ENCODE measurements around the gene PIBF1. TPM values are rescaled to one million over a fixed set of nuclear protein-coding genes. Genes with fewer than 3 reads are reported as not detected.
"Not testable (repeated sequence)": the region's sequence is repeated elsewhere in the genome, so short reads cannot be mapped to it uniquely, and the experiment has no call there.

Gene PIBF1
- total RNA-seq, 1 experiment from 2014 or later: 12.1 TPM

DNA sequence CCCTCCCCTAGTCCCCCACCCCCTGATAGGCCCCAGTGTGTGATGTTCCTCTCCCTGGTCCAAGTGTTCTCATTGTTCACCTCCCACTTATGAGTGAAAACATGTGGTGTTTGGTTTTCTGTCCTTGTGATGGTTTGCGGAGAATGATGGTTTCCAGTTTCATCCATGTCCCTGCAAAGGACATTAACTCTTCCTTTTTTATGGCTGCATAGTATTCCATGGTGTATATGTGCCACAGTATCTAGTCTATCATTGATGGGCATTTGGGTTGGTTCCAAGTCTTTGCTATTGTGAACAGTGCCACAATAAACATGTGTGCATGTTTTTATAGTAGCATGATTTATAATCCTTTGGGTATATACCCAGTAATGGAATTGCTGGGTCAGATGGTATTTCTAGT, 24.6 kb downstream of the PIBF1 start:
- DNase-seq (ENCODE audit: low read depth, low spot score); in situ Hi-C loops (cut with HindIII; ENCODE audit: low pct_unique_long_range_greater_than_20kb, low sequenced_read_pairs): not testable (repeated sequence)

- in situ Hi-C loops (cut with HindIII; ENCODE audit: low pct_unique_long_range_greater_than_20kb, low sequenced_read_pairs): no loop called here
- peak; percentile 43 for DNase-seq (ENCODE audit: low read depth, low spot score)
Measured at GRCh38 chr13:72808917-72809500, 27.1 kb downstream of the PIBF1 start.

GRCh38 chr13:72820156-72820897, 38.4 kb downstream of the PIBF1 start:
- DNase-seq (ENCODE audit: low read depth, low spot score): no peak
- in situ Hi-C loops (cut with HindIII; ENCODE audit: low pct_unique_long_range_greater_than_20kb, low sequenced_read_pairs): no loop called here

GRCh38 chr13:72820898-72821279, 39.0 kb downstream of the PIBF1 start:
- in situ Hi-C loops (cut with HindIII; ENCODE audit: low pct_unique_long_range_greater_than_20kb, low sequenced_read_pairs): no loop called here
- no peak for DNase-seq (ENCODE audit: low read depth, low spot score)

GRCh38 chr13:72823081-72823480, 41.1 kb downstream of the PIBF1 start:
- in situ Hi-C loops (cut with HindIII; ENCODE audit: low pct_unique_long_range_greater_than_20kb, low sequenced_read_pairs): no loop called here
- DNase-seq (ENCODE audit: low read depth, low spot score): no peak

DNA sequence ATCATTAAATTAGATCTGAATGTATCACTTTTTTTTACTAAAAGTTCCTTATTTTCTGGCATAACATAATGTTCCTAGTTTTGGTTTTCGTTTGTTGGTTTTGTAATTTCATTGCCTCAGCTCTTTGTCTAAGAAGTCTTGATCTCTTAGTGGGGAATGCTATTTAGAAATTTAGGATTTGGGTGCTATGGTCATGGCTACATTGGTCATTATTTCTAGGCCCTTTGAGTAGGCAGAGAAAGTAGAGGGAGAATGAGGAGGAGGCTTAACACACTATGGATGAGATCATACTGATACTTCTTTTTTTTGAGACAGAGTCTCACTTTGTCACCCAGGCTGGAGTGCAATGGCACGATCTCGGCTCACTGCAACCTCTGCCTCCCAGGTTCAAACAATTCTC, 41.8 kb downstream of the PIBF1 start:
- in situ Hi-C loops (cut with HindIII; ENCODE audit: low pct_unique_long_range_greater_than_20kb, low sequenced_read_pairs): no loop called here
- no peak for DNase-seq (ENCODE audit: low read depth, low spot score)

- in situ Hi-C loops (cut with HindIII; ENCODE audit: low pct_unique_long_range_greater_than_20kb, low sequenced_read_pairs): no loop called here
- no peak for DNase-seq (ENCODE audit: low read depth, low spot score)
Measured at GRCh38 chr13:72834601-72835000, 52.7 kb downstream of the PIBF1 start.

GRCh38 chr13:72839831-72840426, 58.0 kb downstream of the PIBF1 start:
- in situ Hi-C loops (cut with HindIII; ENCODE audit: low pct_unique_long_range_greater_than_20kb, low sequenced_read_pairs): no loop called here
- peak; percentile 73 for DNase-seq (ENCODE audit: low read depth, low spot score)

DNA sequence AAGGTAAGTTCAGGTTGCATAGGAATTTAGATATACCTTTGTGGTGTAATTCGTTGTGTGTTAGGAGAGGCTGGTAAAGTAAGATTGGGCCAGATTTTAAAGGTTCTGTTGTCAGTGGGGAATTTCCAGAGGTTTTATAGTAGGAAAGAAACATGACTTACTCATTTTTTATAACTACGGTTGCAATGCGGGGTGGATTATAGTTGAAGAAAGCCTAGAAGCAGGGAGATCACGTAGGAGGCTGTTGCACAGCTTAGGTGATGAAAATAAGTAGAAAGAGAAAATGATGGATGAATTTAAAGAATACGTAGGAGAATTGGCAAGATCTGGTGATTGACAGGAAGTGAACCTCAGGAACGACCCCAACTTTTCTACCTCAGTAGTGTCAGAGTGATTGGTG, 61.1 kb downstream of the PIBF1 start:
- no peak for DNase-seq (ENCODE audit: low read depth, low spot score)
- in situ Hi-C loops (cut with HindIII; ENCODE audit: low pct_unique_long_range_greater_than_20kb, low sequenced_read_pairs): no loop called here

DNA sequence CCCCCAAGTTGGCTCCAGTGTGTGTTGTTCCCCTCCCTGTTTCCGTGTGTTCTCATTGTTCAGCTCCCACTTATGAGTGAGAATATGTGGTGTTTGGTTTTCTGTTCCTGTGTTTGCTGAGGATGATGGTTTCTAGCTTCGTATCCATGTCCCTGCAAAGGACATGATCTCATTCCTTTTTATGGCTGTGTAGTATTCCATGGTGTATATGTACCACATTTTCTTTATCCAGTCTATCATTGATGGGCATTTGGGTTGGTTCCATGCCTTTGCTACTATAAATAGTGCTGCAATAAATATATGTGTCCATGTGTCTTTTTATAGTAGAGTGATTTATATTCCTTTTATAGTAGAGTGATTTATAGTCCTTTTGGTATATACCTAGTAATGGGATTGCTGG, 63.2 kb downstream of the PIBF1 start:
- DNase-seq (ENCODE audit: low read depth, low spot score); in situ Hi-C loops (cut with HindIII; ENCODE audit: low pct_unique_long_range_greater_than_20kb, low sequenced_read_pairs): not testable (repeated sequence)

DNA sequence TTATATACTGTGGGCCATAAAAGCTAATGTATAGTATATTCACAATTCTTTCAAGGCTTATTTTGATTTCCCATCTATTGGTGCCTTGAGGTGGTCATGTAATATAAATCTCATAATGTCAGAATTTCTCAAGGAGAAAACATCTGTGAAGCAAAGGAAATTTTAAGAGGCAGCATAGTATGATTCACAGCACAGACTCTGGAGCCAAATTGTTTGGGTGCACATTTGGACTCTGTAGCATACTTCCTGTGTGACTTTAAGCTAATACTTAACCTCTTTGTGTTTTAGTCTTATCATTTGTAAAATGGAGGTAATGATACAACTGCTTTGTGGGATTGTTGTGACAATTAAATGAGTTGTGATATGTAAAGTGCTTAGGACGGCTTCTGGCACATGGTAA, 67.6 kb downstream of the PIBF1 start:
- DNase-seq (ENCODE audit: low read depth, low spot score): no peak
- in situ Hi-C loops (cut with HindIII; ENCODE audit: low pct_unique_long_range_greater_than_20kb, low sequenced_read_pairs): no loop called here

GRCh38 chr13:72850959-72851677, 69.2 kb downstream of the PIBF1 start:
- in situ Hi-C loops (cut with HindIII; ENCODE audit: low pct_unique_long_range_greater_than_20kb, low sequenced_read_pairs): no loop called here

GRCh38 chr13:72851678-72852014, 69.7 kb downstream of the PIBF1 start:
- no peak for DNase-seq (ENCODE audit: low read depth, low spot score)
- in situ Hi-C loops (cut with HindIII; ENCODE audit: low pct_unique_long_range_greater_than_20kb, low sequenced_read_pairs): no loop called here

More at GRCh38 chr13:72850959-72851677, 69.2 kb downstream of the PIBF1 start:
- no peak for DNase-seq (ENCODE audit: low read depth, low spot score)

GRCh38 chr13:72852207-72852606, 70.3 kb downstream of the PIBF1 start:
- DNase-seq (ENCODE audit: low read depth, low spot score): no peak
- in situ Hi-C loops (cut with HindIII; ENCODE audit: low pct_unique_long_range_greater_than_20kb, low sequenced_read_pairs): no loop called here

DNA sequence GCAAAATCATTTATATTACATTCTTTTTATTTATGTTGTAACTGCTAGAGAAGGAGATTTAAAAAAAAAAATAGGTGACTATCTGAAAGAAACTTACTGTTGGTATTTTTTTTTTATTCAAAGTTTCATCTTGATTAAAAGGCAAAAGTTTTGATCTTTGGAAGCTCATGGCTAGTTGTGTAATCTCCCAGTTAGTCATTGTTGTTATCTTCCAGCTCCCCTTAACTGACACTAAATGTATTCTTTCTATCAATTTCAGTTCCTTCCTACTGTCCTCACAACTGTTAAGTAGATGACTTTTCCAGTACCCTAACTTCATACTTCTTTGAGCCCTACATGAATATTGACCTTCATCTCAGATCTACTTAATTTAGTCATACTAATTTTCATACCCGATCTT, 71.1 kb downstream of the PIBF1 start:
- no peak for DNase-seq (ENCODE audit: low read depth, low spot score)
- in situ Hi-C loops (cut with HindIII; ENCODE audit: low pct_unique_long_range_greater_than_20kb, low sequenced_read_pairs): no loop called here

DNA sequence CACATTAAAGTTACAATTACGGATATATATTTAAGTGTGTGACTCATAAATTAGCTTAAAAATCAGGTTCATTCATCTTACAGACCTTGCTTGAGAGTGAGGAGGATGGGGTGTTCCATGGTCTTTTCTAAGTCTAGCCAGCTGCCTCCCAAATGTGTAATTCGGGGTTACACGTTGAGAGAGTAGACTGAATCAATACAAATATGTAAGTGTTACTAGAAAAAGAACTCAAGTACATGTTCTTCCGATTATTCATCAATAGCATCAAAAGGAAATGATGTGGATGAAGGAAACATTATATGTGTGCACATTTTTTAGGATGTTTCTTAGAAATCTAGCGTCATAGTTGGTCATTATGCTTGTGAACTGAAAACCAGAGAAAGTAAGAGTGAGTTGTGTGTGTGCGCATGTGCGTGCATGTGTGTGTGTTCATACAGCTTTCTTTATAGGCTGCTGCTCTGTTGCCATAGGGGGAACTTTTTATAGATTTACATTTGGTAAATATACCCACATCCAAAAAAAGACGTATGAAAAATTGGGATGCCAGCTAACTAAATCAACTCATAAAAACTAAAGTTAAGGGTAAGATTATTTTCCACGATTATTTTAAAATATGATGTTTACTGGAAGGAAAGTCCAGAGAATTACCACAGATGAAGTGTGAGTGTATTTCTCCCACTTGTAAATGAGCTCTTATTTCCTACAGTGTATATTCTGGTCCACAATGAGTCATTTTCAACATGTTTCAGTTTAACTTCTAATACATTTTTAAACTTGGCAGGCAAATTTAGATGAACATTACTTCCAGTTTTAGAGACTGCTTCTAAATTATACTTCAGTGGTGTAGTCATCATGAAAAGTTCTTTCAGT, 82.4 kb downstream of the PIBF1 start:
- in situ Hi-C loops (cut with HindIII; ENCODE audit: low pct_unique_long_range_greater_than_20kb, low sequenced_read_pairs): no loop called here
- DNase-seq (ENCODE audit: low read depth, low spot score): no peak

DNA sequence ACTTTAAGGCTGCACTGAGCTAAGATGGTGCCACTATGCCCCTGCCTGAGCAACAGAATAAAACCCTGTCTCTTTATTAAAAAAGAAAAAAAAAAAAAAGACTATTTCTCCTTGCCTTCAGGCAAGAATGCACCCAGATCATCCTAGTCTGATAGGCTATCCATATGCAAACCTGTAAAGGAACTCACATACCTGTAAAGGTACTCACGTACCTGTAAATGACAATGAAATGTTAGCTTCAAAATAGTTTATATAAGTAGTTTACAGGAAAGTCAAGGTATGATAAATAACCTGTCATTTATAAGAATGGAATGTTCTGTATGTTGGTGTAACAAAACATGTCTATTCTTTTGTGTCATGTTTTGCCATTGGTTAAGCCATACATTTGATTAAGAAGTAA, 86.3 kb downstream of the PIBF1 start:
- in situ Hi-C loops (cut with HindIII; ENCODE audit: low pct_unique_long_range_greater_than_20kb, low sequenced_read_pairs): no loop called here
- no peak for DNase-seq (ENCODE audit: low read depth, low spot score)

DNA sequence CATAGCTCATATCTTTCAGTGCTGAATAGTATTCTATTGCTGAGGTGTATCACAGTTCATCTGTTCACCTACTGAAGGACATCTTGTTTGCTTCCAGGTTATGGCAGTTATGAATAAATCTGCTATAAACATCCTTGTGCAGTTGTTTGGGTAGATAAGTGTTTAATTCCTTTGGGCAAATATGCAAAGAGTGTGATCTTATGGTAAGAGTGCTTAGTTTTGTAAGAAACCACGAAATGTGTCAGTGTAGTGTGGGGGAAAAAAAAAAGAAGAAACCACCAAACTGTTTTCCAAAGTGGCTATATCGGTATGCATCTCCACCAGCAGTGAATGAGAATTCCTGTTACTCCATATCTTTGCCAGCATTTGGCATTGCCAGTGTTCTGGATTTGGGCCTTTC, 93.3 kb downstream of the PIBF1 start:
- in situ Hi-C loops (cut with HindIII; ENCODE audit: low pct_unique_long_range_greater_than_20kb, low sequenced_read_pairs): no loop called here
- DNase-seq (ENCODE audit: low read depth, low spot score): no peak
